CD4-positive, alpha-beta T cell treated with Interferon gamma for 1 hour (primary cell): ENCODE measurements around the gene TTC28.
"Not testable (repeated sequence)": the region's sequence is repeated elsewhere in the genome, so short reads cannot be mapped to it uniquely, and the experiment has no call there.

Experiments
- DNase-seq: peaks from one replicate; pipeline ENCODE4 v3.0.0-alpha.2; 2020

Gene TTC28

DNA sequence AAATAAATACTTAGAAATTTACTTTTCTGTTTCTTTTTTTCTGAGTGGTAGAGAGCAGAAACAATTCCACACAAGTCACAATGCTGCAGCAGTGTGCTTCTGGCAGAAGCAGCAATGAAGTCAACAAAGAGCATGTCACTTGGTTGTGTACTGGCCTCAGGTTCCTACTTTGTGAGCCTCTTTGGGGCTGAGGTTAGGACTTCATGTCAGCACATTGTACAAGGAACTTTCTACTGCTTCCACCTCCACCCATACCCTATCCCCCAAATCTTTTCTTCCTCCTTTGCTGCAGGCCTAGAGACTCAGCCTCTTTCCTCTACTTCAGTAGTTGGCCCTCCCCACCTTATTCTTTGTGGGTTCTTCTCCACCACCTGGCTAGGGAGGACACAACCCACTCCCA lies 507.9 kb downstream of the TTC28 start:
- no peak for DNase-seq

DNA sequence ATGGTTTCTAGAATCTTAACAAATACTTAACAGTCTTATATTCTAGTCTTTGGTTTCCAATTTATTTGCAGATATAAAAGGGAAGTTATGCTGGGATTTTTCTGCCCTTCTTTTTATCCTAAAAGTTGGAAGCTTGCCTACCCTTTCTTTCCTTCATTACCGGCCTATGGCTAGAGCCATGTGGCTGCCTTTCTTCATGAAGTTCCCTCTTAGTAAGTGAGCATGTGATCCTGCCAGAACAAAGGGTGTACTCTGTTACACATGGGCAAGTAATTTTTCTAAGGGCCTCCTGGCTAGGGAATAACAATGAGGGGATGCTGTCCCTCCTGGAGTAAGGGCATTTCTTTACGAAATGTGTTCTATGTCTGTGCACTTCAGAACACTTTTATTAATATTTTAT lies 508.5 kb downstream of the TTC28 start:
- DNase-seq = no peak

DNA sequence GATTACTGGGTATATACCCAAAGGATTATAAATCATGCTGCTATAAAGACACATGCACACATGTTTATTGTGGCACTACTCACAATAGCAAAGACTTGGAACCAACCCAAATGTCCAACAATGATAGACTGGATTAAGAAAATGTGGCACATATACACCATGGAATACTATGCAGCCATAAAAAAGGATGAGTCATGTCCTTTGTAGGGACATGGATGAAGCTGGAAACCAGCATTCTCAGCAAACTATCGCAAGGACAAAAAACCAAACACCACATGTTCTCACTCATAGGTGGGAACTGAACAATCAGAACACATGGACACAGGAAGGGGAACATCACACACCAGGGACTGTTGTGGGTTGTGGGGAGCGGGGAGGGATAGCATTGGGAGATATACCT lies 510.3 kb downstream of the TTC28 start:
- not testable (repeated sequence) for DNase-seq

DNA sequence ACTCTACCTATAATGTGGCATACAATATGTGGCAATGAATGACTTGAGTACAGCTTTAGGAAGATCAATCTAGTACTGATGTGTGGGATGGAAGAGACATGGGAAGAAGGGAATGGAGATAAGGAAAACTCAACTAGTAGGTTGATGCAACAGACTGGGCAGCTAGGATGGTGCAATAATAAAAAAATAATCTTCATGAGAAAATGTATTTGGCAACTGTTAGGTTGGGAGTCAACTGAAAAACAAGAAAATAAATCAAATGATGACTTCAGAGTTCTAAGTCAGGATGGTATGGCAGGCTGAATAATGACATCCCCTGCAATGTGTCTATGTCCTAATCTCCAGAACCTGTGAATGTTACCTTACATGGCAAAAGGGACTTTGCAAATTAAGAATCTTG lies 523.8 kb downstream of the TTC28 start:
- no peak for DNase-seq

DNA sequence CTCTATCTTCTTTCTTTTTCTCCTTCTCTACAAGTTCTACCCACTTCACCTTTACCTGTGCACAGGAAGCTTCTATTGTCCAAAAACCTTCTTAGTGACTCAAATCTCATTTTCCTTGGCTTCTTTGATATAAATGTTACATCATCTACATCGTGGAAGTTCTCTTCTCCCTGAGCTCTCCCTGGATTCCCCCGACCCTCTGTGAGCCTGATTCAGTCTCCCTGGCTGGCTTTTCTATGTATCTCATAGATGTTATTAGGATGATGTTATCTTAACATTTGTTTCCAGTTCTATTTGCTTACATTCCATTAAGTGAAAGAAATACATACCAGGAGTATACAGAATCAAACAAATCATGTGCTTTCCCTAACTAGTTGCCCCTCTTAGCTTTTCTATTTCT lies 524.8 kb downstream of the TTC28 start:
- no peak for DNase-seq

DNA sequence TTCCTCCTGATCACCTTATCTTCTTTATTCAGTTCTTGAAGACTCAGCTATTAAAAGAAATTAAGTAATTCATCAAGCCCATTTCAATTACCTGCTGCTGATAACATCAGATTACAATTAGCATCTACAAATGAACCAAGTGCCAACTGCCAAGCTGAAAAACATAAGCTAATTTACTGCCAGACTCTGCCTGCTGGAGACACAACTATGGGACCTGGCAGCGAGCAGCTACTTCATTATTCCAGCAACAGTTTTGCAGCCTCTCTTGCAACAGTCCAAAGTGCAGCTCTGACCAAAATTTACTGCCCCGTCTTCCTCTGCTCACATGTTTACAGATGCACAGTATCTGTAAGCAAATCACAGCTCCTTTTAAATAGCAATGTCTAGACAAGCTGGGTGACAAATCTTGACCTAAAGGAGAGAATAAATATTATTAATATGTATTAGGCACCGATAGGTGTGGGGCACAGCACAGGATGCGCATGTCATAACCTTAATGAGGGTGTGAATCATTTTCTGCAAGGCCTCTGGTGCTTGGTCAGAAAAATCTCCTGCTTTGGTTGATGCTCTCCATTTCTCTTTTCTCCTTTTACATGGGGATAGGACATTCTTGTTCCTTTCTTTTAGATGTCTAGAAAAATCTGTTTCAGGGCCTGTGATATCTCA lies 528.4 kb downstream of the TTC28 start:
- no peak for DNase-seq

DNA sequence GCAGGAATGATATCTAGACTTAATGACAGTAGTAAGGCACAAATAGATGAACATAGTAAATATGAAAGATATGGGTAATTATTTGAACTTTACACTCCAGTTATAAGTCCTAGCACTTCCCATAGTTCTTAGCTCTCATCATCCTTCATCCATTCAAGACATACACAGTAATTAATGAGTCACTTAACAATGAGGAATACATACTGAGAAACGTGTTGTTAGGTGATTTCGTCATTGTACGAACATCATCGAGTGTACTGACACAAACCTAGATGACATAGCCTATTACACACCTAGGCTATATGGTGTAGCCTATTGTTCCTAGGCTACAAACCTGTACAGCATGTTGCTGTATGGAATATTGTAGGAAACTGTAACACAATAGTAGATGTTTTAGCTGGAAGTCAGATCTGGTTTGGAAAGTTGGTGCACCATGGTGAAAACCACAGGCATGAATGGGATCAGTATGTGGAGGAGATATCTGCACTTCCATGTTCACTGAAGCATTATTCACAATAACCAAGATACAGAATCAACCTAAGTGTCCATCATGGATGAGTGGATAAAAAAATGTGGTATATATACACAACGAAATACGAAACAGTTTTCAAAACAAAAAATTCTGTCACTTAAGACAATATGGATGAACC lies 530.7 kb downstream of the TTC28 start:
- DNase-seq = no peak

DNA sequence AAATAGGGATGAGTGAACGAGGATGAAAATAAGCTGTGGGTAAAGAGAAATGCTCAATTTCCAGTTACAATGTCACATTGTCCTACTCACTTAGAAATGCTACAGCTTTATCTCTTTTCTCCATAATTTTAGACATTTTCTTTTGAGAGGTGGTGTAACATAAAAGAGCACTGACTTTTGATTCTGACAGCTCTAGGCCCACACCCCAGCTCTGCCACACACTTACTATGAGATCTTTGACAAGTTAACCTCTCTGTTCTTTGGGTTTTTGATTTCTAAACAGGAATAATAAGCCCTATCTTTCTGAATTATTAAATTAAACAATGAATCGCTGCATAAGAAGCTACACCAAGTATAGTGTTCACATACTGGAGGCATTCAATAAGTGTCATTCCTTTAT lies 532.2 kb downstream of the TTC28 start:
- no peak for DNase-seq

DNA sequence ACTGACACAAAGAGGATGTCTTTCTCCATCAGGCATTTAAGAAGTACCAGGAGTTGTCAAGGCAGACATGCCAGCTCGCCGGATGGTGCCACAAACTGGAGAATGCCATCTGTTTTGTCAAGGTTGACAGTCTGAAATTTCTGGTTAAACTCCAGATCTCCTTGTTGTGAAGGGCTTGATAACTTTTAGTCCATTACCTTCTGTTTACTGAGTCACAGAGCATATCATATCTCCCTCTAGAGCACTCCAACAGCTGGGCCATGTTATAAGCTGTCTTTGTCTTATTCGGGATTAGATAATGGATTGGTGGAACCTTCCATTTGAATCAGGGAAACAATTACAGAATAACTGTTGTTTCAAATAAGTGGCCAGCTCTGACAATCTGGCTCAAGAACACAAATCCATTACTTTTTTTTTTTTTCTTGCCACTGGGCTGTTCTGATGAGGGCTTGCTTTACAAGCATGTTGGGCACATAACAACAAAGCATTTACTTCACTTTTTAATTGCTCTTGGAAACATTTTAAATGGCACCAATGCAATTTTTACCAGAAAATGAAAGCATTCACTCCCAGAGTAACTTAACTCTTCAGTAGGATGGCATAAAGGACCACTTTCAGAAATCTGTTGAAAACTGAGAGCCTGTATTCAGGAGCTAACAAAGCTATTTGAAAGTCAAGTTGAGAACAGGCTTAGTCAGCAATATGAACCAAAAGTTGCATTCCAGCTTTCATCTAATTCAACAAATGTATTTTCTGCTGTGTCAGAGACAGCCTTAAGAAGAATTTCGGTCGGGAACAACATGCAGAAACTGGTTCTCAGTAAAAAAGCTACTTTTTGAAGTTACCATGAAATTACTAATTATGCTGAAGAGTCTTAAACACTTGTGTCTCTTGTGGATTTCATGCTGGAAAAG lies 533.0 kb downstream of the TTC28 start:
- DNase-seq = no peak

DNA sequence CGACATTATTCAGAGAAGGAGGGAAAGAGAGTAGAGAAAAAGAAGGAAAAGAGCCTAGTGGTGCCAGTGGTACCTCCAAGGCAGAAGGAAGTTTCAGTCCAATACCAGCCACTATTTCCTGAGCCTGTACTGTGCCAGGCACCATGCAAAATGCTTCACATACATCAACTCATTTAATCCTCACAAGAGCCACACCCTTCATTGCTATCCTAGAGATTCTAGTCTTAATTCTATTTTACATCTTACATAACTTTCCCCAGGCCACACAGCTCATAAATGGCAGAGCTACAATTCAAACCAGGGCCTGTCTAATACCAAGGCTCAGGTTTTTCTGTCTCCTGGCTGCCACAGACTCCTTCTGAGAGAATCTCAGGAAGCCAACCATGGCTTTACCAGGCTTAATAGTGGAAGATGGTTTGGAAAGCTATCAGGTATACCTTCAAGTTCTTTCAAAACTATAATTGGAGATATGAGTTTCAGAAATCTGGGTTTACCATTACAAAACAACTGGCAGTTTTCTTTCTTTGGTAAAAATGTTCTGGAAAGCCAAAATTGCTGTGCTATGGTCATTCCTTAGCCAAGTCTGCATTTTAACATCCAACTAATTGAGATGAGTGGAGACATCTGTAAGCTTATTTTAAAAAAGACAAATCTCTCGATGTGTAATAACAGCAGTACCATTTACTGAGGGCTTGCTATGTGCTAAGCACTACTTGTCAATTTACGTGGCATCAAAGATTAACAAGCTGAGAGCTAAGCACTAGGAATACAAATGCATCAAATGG lies 535.5 kb downstream of the TTC28 start:
- DNase-seq = no peak

DNA sequence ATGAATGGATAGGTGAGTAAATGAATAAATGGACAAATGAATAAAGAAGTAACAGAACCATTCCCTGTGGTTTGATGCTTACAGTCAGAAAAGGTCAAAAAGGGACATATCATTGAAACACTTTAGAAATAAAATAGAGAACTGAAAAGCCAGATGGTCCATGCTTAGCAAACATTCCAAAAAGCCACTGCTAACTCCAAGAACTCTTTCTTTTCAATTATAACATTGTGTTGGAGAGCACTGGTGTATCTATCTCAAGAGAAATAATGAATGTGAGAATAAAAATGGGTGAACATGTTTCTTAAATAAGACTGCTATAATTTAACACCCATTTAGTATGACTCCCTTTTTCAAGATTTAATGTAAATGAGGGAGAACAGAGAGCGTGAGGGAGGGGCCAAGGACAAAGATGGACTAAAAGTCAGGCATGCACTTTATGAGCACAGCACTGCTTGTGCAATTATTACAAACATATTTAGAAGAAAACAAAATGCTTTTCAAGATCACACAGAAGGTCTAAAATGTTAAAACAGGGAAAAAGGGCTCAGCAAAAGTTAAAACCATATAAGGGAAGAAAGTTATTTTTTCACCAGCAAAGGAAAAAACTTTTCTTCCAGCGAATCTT lies 536.3 kb downstream of the TTC28 start:
- no peak for DNase-seq

DNA sequence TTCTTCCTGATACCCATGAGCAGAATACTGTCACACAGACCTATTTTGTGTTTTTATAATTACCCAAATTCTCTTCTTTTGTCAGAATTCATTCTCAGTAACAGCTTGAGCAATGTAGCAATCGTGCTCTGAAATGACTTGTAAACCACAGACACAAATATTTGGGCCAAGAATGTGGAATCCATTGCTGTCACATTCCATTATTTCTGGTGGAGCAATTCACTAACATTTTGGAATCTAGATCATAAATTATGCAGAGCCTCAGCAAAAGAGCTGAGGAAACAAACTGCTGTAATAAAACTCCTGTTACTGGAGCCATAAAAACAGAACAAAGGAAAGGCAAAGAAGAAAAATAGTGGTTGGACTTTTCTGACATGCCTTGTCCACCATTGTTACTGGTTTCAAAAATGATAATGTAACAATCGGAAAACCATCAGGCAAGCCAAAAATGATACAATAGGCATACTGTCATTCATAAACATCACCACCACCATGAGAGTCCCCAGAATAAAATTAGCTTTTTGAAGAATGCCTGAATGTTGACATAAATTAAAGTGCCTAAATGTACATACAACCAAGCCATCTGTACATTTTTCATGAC lies 537.2 kb downstream of the TTC28 start:
- no peak for DNase-seq

DNA sequence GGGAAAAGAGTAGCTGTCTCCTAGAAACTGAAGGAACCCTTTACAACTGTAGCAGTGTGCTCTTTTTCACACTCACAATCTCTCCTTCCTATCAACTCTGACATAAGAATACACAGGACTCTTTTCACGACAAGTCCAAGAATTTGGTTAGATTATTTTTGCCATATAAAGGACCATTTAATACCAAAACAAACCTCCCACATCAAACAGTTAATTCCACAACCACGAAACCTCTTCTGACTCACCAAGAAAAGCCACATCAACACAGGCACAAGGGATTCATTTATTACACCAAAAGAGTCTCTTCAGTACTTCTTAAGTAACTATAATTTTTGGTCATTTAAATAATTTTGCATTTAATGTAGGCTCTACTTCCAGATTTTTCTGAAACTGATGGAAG lies 538.0 kb downstream of the TTC28 start:
- DNase-seq = no peak

DNA sequence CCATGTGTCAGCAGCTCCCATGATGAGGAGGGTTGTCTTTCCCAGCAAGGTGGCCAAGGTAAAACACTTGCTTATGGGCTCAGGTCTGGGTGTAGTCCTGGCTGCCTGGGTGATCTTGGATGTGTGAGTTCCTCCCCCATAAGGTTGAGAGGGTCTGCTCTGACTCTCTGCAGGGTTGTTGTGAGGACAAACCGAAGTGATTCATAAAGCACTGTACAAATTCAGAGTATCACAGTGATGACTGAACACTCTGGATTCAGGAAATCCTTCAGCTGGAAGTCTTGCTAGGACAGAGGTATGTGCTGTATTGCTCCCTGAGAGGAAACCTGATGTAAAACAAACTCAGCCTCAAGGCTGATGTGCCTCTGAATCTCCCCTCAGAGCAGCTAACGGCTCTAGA lies 539.7 kb downstream of the TTC28 start:
- DNase-seq = no peak

DNA sequence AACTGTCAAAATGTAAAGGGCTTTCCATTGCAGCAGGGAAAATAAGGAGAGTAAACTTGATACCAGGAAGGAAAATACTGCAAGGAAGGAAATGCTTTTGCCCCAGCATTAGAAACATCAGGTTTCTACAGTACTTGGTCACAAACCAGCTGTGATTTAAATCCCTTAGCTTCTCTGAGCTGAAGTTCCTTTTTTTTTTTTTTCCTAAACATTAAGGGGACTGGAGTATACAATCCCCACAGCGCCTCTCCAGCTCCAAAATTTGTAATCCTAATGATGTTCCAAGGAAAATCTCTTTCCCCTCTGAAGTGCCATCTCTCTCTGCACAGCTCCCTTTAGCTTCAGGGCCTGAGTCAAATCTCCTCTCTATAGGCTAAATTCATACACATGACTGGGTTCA lies 540.1 kb downstream of the TTC28 start:
- no peak for DNase-seq

DNA sequence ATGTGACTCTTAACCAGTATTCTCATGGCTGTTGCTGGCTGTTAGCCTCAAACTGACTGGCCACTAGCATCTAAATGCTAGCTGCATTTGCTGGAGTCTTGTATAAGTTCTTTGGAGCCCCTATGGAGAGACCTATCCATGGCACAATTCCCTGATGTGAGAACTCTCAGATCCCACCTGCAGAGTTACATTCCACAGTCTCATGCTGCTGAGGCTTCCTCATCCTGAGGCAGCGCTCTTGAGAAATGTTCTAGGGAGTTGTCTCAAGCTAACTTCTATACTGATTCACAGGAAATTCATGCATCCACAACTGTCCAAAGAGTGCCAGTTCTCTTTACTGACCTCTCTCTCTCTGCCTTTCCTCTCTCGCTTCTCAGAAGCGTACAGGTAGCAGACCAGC lies 542.6 kb downstream of the TTC28 start:
- no peak for DNase-seq

DNA sequence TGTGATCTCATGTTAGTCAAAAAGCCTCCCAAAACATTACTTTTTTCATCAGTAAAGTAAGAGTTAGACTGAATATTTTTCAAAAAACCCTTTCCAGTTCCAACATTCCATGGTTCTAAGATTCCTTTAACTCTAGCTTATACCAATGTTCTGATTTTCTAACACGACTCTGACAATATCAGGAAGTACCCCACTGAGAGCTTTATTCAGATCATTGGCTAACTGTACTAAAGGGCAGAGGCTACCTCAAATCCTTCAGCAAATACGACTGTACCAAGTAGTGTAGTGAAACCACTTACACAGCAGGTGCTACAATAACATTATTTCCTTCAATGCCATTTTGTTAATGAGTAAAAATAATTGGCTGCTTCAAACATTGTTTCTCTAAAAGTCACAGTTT lies 547.2 kb downstream of the TTC28 start:
- DNase-seq = no peak

DNA sequence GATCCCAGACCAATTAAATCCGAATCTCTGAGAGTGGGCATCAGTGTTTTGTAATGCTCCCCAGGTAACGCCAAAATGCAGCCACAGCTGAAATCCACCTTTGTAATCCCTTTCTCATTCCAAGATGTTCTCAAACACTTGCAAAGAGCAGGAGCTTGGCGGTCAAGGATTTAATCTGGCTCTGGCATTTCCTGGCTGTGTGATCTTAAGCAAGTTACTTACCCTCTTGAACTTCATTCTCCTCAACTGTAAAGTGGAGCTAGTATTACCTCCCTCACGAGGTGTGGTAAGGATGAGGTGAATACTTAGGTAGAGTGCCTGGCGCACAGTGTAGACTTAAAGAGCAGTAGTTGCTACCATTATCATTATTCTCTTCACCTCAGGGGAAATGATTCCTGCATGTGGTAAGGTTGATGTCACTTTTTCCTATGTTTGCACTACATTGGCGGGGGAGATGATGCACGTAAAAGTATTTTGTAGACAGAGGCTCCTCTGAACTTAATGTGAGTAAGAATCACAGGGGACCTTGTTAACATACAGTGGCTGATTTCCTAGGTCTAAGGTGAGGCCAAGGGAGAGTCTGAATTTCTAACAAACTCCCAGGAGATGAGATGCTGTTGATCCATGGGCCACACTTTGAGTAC lies 550.2 kb downstream of the TTC28 start:
- DNase-seq = no peak

DNA sequence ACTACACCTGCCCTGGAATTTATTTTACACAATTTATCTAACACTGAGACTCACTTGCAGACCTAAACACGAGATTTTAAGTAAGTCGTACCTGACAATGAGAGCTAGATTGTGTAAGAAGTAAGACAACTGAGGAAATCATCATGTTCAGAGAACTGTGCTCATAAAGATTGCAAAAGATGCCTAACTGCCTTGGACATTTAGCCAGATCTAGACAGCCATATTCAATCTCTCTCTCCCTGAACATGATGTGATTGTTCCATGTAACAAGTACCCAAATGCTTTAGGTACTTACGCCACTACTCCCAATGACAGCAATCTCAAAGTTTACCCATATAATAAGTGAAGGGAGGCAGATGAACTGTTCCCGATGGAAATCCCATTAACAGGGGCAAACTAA lies 550.8 kb downstream of the TTC28 start:
- DNase-seq = no peak

DNA sequence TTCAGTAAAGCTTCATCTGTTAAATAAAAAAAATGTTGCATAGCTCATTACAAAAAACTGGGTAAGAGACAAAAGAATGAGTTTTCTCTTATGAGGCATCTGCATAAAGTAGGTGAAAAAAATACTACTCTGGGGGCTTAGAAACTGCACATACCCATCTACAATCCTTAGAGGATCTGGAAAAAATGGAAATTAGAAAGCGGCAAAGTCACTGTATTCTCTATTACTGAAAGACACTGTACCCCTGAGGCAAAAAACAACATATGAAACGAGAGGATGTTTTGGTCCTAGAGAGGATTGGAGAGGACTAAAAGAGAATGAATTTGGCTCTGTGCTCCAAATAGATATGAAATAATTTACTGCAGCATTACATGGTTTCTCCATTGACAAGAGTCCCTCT lies 553.8 kb downstream of the TTC28 start:
- DNase-seq = no peak

DNA sequence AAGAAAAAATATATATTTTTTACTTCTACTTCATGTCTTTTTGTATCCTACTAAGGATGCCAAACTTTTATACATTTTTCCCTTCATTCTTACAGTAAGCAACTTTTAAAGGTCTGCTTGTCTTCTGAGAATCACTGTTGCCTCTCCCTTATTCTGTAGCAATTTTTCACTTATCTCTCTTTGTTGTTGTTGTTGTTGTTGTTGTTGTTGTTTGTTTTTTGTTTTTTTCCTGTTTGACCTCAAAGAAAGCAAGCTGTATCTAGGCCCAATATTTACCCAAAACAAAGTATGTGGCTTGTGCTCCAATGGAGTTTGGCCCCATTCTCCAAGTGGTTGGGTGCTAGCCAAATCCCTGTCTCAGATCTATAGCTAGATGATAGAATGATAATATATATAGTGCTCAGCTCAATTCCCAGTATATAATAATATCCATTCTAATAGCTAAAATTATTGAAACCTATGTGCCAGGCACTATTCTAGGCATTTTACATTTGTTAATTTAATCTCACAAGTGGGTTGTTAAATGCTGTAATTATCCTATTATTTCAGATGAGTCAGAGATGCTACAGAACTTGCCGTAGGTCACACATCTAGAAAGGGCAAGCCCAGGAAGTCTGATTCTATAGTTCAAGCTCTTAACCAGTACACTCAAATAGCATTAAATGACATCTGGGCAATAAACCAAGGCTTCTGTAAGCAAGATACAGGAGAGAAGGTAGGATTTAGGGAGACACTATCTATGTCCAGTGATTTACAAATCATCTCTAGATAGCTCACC lies 555.5 kb downstream of the TTC28 start:
- DNase-seq = no peak
